GM23248 (cell line): ENCODE data around the gene NDUFA11.
"Not testable (repeated sequence)": the region's sequence is repeated elsewhere in the genome, so short reads cannot be mapped to it uniquely, and the experiment has no call there.

ENCODE experiments used
- EZH2 ChIP-seq: fragments of 200-600 bp; sonication (generic); IDR thresholded peaks from 2 replicates; pipeline ENCODE4 v1.6.1; 2018; ENCODE audit warnings: antibody characterized with exemption, mild to moderate bottlenecking; ENCODE audit not compliant: insufficient read depth, poor library complexity, severe bottlenecking
- EZH2phosphoT487 ChIP-seq: fragments of 200-600 bp; sonication (generic); IDR thresholded peaks from 2 replicates; pipeline ENCODE4 v1.6.1; 2018; ENCODE audit warnings: antibody characterized with exemption, moderate library complexity, mild to moderate bottlenecking, low read depth; ENCODE audit not compliant: insufficient read depth

GRCh38 chr19:5847846-5848245 lies 55.7 kb downstream of the NDUFA11 start:
- not testable (repeated sequence) for TF ChIP-seq EZH2, EZH2phosphoT487
